Keratinocyte (primary cell): Measurements from ENCODE around the gene NXT1. TPM values are rescaled to one million over a fixed set of nuclear protein-coding genes. Genes with fewer than 3 reads are reported as not detected.

Experiments used
- DNase-seq: peaks from one replicate; pipeline ENCODE4 v3.0.0-alpha.2; 2011; ENCODE audit warnings: low read depth, missing footprints, low spot score
- FAIRE-seq: peaks from 2 replicates; lab custom pipeline; 2011; peaks lifted over from hg19 to GRCh38; lab: Jason Lieb, UNC
- H2AFZ ChIP-seq: 2 replicates; pipeline ENCODE4 v1.6.0; 2012; ENCODE audit warnings: low read length, control low read depth, inconsistent platforms; ENCODE audit not compliant: control insufficient read depth
- H3K27ac ChIP-seq: 2 replicates; pipeline ENCODE4 v1.5.1; 2011; ENCODE audit warnings: low read length; ENCODE audit not compliant: control insufficient read depth, insufficient read depth
- H3K27me3 ChIP-seq: 3 replicates; pipeline ENCODE4 v1.6.0; 2011; ENCODE audit warnings: low read length; ENCODE audit not compliant: control insufficient read depth, insufficient read depth; ENCODE audit errors: extremely low read depth
- H3K36me3 ChIP-seq, 2 experiments: 2 replicates in 1 of 2; 3 replicates in 1 of 2; pipeline ENCODE4 v1.5.1; 2011; ENCODE audit warnings: low read length in 2 of 2, mild to moderate bottlenecking in 1 of 2; ENCODE audit not compliant: control insufficient read depth in 2 of 2, insufficient read depth in 2 of 2; ENCODE audit errors: extremely low read depth in 1 of 2
- H3K4me1 ChIP-seq: 3 replicates; pipeline ENCODE4 v1.5.1; 2011; ENCODE audit warnings: low read length; ENCODE audit not compliant: control insufficient read depth, insufficient read depth; ENCODE audit errors: extremely low read depth
- H3K4me2 ChIP-seq: 3 replicates; pipeline ENCODE4 v1.6.0; 2011; ENCODE audit warnings: low read depth, low read length; ENCODE audit not compliant: control insufficient read depth, insufficient read depth; ENCODE audit errors: extremely low read depth
- H3K4me3 ChIP-seq, 3 experiments: fragments of 200-600 bp in 1 of 3; sonication (generic) in 1 of 3; 2 replicates in 2 of 3; 3 replicates in 1 of 3; pipeline ENCODE4 v1.5.1; 2011 to 2016; ENCODE audit warnings: low read length in 3 of 3, mild to moderate bottlenecking in 3 of 3, control low read depth in 2 of 3, inconsistent platforms in 1 of 3, low read depth in 1 of 3, mixed read lengths in 1 of 3, mixed run types in 1 of 3, moderate library complexity in 1 of 3; ENCODE audit not compliant: control insufficient read depth in 2 of 3, insufficient read depth in 2 of 3; ENCODE audit errors: extremely low read depth in 1 of 3
- H3K79me2 ChIP-seq: 2 replicates; pipeline ENCODE4 v1.6.0; 2012; ENCODE audit warnings: low read length; ENCODE audit not compliant: control insufficient read depth, insufficient read depth
- H3K9ac ChIP-seq: 3 replicates; pipeline ENCODE4 v1.6.0; 2011; ENCODE audit warnings: low read length; ENCODE audit not compliant: control insufficient read depth, insufficient read depth; ENCODE audit errors: extremely low read depth
- H3K9me1 ChIP-seq: 3 replicates; pipeline ENCODE4 v1.6.0; 2011; ENCODE audit warnings: low read length; ENCODE audit not compliant: control insufficient read depth, insufficient read depth; ENCODE audit errors: extremely low read depth
- H3K9me3 ChIP-seq: 2 replicates; pipeline ENCODE4 v1.5.1; 2012; ENCODE audit warnings: low read depth, low read length; ENCODE audit not compliant: control insufficient read depth
- H4K20me1 ChIP-seq: 3 replicates; pipeline ENCODE4 v1.6.0; 2011; ENCODE audit warnings: low read length; ENCODE audit not compliant: control insufficient read depth, insufficient read depth; ENCODE audit errors: extremely low read depth
- CTCF ChIP-seq, 3 experiments: IDR thresholded peaks in 1 of 3; conservative IDR thresholded peaks in 1 of 3; optimal IDR thresholded peaks in 1 of 3; 2 replicates in 2 of 3; 3 replicates in 1 of 3; pipeline versions ENCODE3 to v1.5.1; 2011; ENCODE audit warnings: low read length in 3 of 3, mild to moderate bottlenecking in 3 of 3, moderate library complexity in 2 of 3, control low read depth in 1 of 3, inconsistent platforms in 1 of 3; ENCODE audit not compliant: insufficient read depth in 2 of 3; ENCODE audit errors: extremely low read depth in 1 of 3
- EZH2 ChIP-seq: IDR thresholded peaks from one replicate; pipeline ENCODE4 v1.6.1; 2012; ENCODE audit warnings: inconsistent platforms, mild to moderate bottlenecking, low read length, moderate library complexity
- dilution Hi-C: fragments of 300-500 bp; cut with MboI; formaldehyde crosslinking; loops from one replicate; pipeline ENCODE4 v1.7.0; 2020; ENCODE audit warnings: low sequenced_read_pairs; ENCODE audit not compliant: extremely low pct_ligation_motif_present
- polyA plus RNA-seq, 5 experiments: library from polyadenylated mRNA; depleted of rRNA in 3 of 5; stranded (reverse) in 3 of 5; stranded (forward) in 1 of 5; unstranded in 1 of 5; fragments of >200 nt; gene quantifications; 1 replicate in 1 of 5; 2 replicates in 3 of 5; 3 replicates in 1 of 5; pipeline versions ENCODE4 v1.2.1 to v1.2.3, GENCODE V29; 2011 to 2012; ENCODE audit warnings: missing spikeins in 2 of 5, low read depth in 1 of 5, low replicate concordance in 1 of 5

Gene NXT1
- polyA plus RNA-seq, 1 donor (not counting 4 experiments of a cell fraction or from before 2014, with no cell fraction given) = 25.8 TPM

GRCh38 chr20:23317081-23317480, 33.5 kb upstream of the NXT1 start:
- H3K9me1 ChIP-seq = no peaks in the 10 kb centered on the region
- no peaks in the 10 kb centered on the region for H3K36me3 ChIP-seq
- H2AFZ ChIP-seq = no peak overlapping the region
- H4K20me1 ChIP-seq = no peaks in the 10 kb centered on the region
- no peak overlapping the region for H3K27ac ChIP-seq
- no peaks in the 10 kb centered on the region for H3K27me3 ChIP-seq
- no peaks in the 10 kb centered on the region for H3K9me3 ChIP-seq
- H3K4me1 ChIP-seq = no peaks in the 10 kb centered on the region
- H3K79me2 ChIP-seq = no peaks in the 10 kb centered on the region
- no peak overlapping the region for H3K4me3 ChIP-seq
- FAIRE-seq (no peak), DNase-seq (no peak)
- no peak overlapping the region for H3K9ac ChIP-seq
- dilution Hi-C loops = no loop called here
- no peak for TF ChIP-seq EZH2
- H3K4me2 ChIP-seq = no peak overlapping the region

- Histone ChIP-seq H3K4me3 (no peak overlapping the region), H2AFZ (no peak overlapping the region), H3K27me3 (no peaks in the 10 kb centered on the region), H3K9me1 (no peaks in the 10 kb centered on the region), H3K79me2 (no peaks in the 10 kb centered on the region), H4K20me1 (no peaks in the 10 kb centered on the region), H3K9me3 (no peaks in the 10 kb centered on the region), H3K4me2 (no peak overlapping the region), H3K36me3 (no peaks in the 10 kb centered on the region), H3K4me1 (no peaks in the 10 kb centered on the region), H3K27ac (no peak overlapping the region), H3K9ac (no peak overlapping the region)
- dilution Hi-C loops = no loop called here
- DNase-seq (no peak), FAIRE-seq (no peak)
- TF ChIP-seq EZH2 = no peak
- no peak for TF ChIP-seq CTCF (optimal IDR thresholded peaks at IDR 0.05 in 1 of 3, IDR thresholded peaks at IDR 0.05 in 1 of 3, conservative IDR thresholded peaks at IDR 0.05 in 1 of 3; ENCODE audit: extremely low read depth in 1 of 3, insufficient read depth in 2 of 3, low read length in 3 of 3)
These were observed 32.2 kb upstream of the NXT1 start for GRCh38 chr20:23318347-23318746.

- no peaks in the 10 kb centered on the region for H3K36me3 ChIP-seq
- no peak overlapping the region for H3K9ac ChIP-seq
- TF ChIP-seq EZH2 = no peak
- TF ChIP-seq CTCF (optimal IDR thresholded peaks at IDR 0.05 in 1 of 3, IDR thresholded peaks at IDR 0.05 in 1 of 3, conservative IDR thresholded peaks at IDR 0.05 in 1 of 3; ENCODE audit: extremely low read depth in 1 of 3, insufficient read depth in 2 of 3, low read length in 3 of 3) = peak; percentile 19 to 29 (median 24)
- H3K27ac ChIP-seq = no peak overlapping the region
- dilution Hi-C loops = no loop called here
- no peak overlapping the region for H3K4me3 ChIP-seq
- no peak overlapping the region for H2AFZ ChIP-seq
- H3K9me3 ChIP-seq = no peaks in the 10 kb centered on the region
- no peak overlapping the region for H3K4me2 ChIP-seq
- no peaks in the 10 kb centered on the region for H3K4me1 ChIP-seq
- H3K79me2 ChIP-seq = no peaks in the 10 kb centered on the region
- no peaks in the 10 kb centered on the region for H3K9me1 ChIP-seq
- no peak for DNase-seq
- H3K27me3 ChIP-seq = no peaks in the 10 kb centered on the region
- H4K20me1 ChIP-seq = no peaks in the 10 kb centered on the region
- no peak for FAIRE-seq
These were observed 30.3 kb upstream of the NXT1 start for GRCh38 chr20:23320317-23320716.
